HG02588 (cell line): ENCODE measurements around the gene PLXDC2.

Experiments used
- ATAC-seq: cut with Tn5 transposase; IDR thresholded peaks from one replicate; pipeline ENCODE4 v1.9.1; 2021; ENCODE audit warnings: mild to moderate bottlenecking, moderate library complexity; ENCODE audit not compliant: unreplicated experiment

PLXDC2 gene

GRCh38 chr10:20094226-20094976 lies 278.2 kb downstream of the PLXDC2 start:
- no peak for ATAC-seq

- no peak for ATAC-seq
These were observed 283.9 kb downstream of the PLXDC2 start for GRCh38 chr10:20100171-20100570.

- ATAC-seq: no peak
These were observed 289.0 kb downstream of the PLXDC2 start for GRCh38 chr10:20105236-20105635.

- no peak for ATAC-seq
These were observed 289.7 kb downstream of the PLXDC2 start for GRCh38 chr10:20105931-20106330.

- ATAC-seq: no peak
These were observed 291.8 kb downstream of the PLXDC2 start for GRCh38 chr10:20108021-20108420.

- no peak for ATAC-seq
These were observed 293.4 kb downstream of the PLXDC2 start for GRCh38 chr10:20109613-20110012.

- no peak for ATAC-seq
These were observed 294.2 kb downstream of the PLXDC2 start for GRCh38 chr10:20110125-20111100.

GRCh38 chr10:20114179-20114578 lies 297.9 kb downstream of the PLXDC2 start:
- ATAC-seq: no peak

GRCh38 chr10:20115894-20116293 lies 299.7 kb downstream of the PLXDC2 start:
- no peak for ATAC-seq

GRCh38 chr10:20117471-20117870 lies 301.2 kb downstream of the PLXDC2 start:
- ATAC-seq: no peak

- ATAC-seq: no peak
These were observed 301.9 kb downstream of the PLXDC2 start for GRCh38 chr10:20118119-20118518.

GRCh38 chr10:20128811-20129210 lies 312.6 kb downstream of the PLXDC2 start:
- no peak for ATAC-seq

- ATAC-seq: no peak
These were observed 316.6 kb downstream of the PLXDC2 start for GRCh38 chr10:20132816-20133215.

GRCh38 chr10:20133669-20134189 lies 317.5 kb downstream of the PLXDC2 start:
- ATAC-seq: no peak

GRCh38 chr10:20142311-20142710 lies 326.1 kb downstream of the PLXDC2 start:
- ATAC-seq: no peak

GRCh38 chr10:20144268-20144667 lies 328.0 kb downstream of the PLXDC2 start:
- ATAC-seq: no peak

GRCh38 chr10:20146004-20146403 lies 329.8 kb downstream of the PLXDC2 start:
- no peak for ATAC-seq

- ATAC-seq: no peak
These were observed 331.5 kb downstream of the PLXDC2 start for GRCh38 chr10:20147684-20148083.

- no peak for ATAC-seq
These were observed 340.3 kb downstream of the PLXDC2 start for GRCh38 chr10:20156511-20156910.

GRCh38 chr10:20157314-20157713 lies 341.1 kb downstream of the PLXDC2 start:
- ATAC-seq: no peak

- ATAC-seq: no peak
These were observed 341.9 kb downstream of the PLXDC2 start for GRCh38 chr10:20158086-20158485.

- ATAC-seq: no peak
These were observed 345.9 kb downstream of the PLXDC2 start for GRCh38 chr10:20162123-20162522.
